ENCODE measurements around the gene RBM19.

Gene RBM19

GRCh38 chr12:113957627-113958026 is 8.5 kb downstream of the RBM19 start:
- Histone ChIP-seq H3K4me3 (ENCODE audit: insufficient read depth, low read depth, low read length, poor library complexity, severe bottlenecking) (no peak overlapping the region), H3K27ac (ENCODE audit: insufficient read depth, low read length, poor library complexity, severe bottlenecking) (no peak overlapping the region), H3K36me3 (ENCODE audit: control insufficient read depth, insufficient read depth, low read length) (peaks cover 94% of the 10 kb centered on the region), H3K27me3 (replicated peaks; ENCODE audit: control insufficient read depth, insufficient read depth, low read length, poor library complexity, severe bottlenecking) (no peaks in the 10 kb centered on the region), H3K4me1 (ENCODE audit: control insufficient read depth, insufficient read depth, low read length, poor library complexity, severe bottlenecking) (no peaks in the 10 kb centered on the region), H3K9me3 (ENCODE audit: control insufficient read depth, low read length) (no peaks in the 10 kb centered on the region)
- no peak for DNase-seq

- Histone ChIP-seq H3K4me3 (ENCODE audit: insufficient read depth, low read depth, low read length, poor library complexity, severe bottlenecking) (no peak overlapping the region), H3K27ac (ENCODE audit: insufficient read depth, low read length, poor library complexity, severe bottlenecking) (no peak overlapping the region), H3K27me3 (replicated peaks; ENCODE audit: control insufficient read depth, insufficient read depth, low read length, poor library complexity, severe bottlenecking) (no peaks in the 10 kb centered on the region), H3K4me1 (ENCODE audit: control insufficient read depth, insufficient read depth, low read length, poor library complexity, severe bottlenecking) (no peaks in the 10 kb centered on the region), H3K9me3 (ENCODE audit: control insufficient read depth, low read length) (no peaks in the 10 kb centered on the region), H3K36me3 (ENCODE audit: control insufficient read depth, insufficient read depth, low read length) (peaks cover 92% of the 10 kb centered on the region)
- DNase-seq = no peak
These were observed 10.8 kb downstream of the RBM19 start for GRCh38 chr12:113955109-113955970.

GRCh38 chr12:113954547-113954946 is 11.6 kb downstream of the RBM19 start:
- Histone ChIP-seq H3K36me3 (ENCODE audit: control insufficient read depth, insufficient read depth, low read length) (peaks cover 92% of the 10 kb centered on the region), H3K4me1 (ENCODE audit: control insufficient read depth, insufficient read depth, low read length, poor library complexity, severe bottlenecking) (no peaks in the 10 kb centered on the region), H3K9me3 (ENCODE audit: control insufficient read depth, low read length) (no peaks in the 10 kb centered on the region), H3K27ac (ENCODE audit: insufficient read depth, low read length, poor library complexity, severe bottlenecking) (no peak overlapping the region), H3K4me3 (ENCODE audit: insufficient read depth, low read depth, low read length, poor library complexity, severe bottlenecking) (no peak overlapping the region), H3K27me3 (replicated peaks; ENCODE audit: control insufficient read depth, insufficient read depth, low read length, poor library complexity, severe bottlenecking) (no peaks in the 10 kb centered on the region)
- no peak for DNase-seq

GRCh38 chr12:113950873-113951272 is 15.3 kb downstream of the RBM19 start:
- Histone ChIP-seq H3K4me3 (ENCODE audit: insufficient read depth, low read depth, low read length, poor library complexity, severe bottlenecking) (no peak overlapping the region), H3K27me3 (replicated peaks; ENCODE audit: control insufficient read depth, insufficient read depth, low read length, poor library complexity, severe bottlenecking) (no peaks in the 10 kb centered on the region), H3K4me1 (ENCODE audit: control insufficient read depth, insufficient read depth, low read length, poor library complexity, severe bottlenecking) (no peaks in the 10 kb centered on the region), H3K9me3 (ENCODE audit: control insufficient read depth, low read length) (no peaks in the 10 kb centered on the region), H3K36me3 (ENCODE audit: control insufficient read depth, insufficient read depth, low read length) (peaks cover 97% of the 10 kb centered on the region), H3K27ac (ENCODE audit: insufficient read depth, low read length, poor library complexity, severe bottlenecking) (no peak overlapping the region)
- DNase-seq = no peak

GRCh38 chr12:113949321-113950305 is 16.5 kb downstream of the RBM19 start:
- no peaks in the 10 kb centered on the region for H3K4me1 ChIP-seq (ENCODE audit: control insufficient read depth, insufficient read depth, low read length, poor library complexity, severe bottlenecking)
- H3K27ac ChIP-seq (ENCODE audit: insufficient read depth, low read length, poor library complexity, severe bottlenecking) = no peak overlapping the region
- no peak overlapping the region for H3K4me3 ChIP-seq (ENCODE audit: insufficient read depth, low read depth, low read length, poor library complexity, severe bottlenecking)
- peaks cover 93% of the 10 kb centered on the region for H3K36me3 ChIP-seq (ENCODE audit: control insufficient read depth, insufficient read depth, low read length)
- H3K27me3 ChIP-seq (replicated peaks; ENCODE audit: control insufficient read depth, insufficient read depth, low read length, poor library complexity, severe bottlenecking) = no peaks in the 10 kb centered on the region
- no peak for DNase-seq
- H3K9me3 ChIP-seq (ENCODE audit: control insufficient read depth, low read length) = no peaks in the 10 kb centered on the region

GRCh38 chr12:113948151-113948914 is 17.8 kb downstream of the RBM19 start:
- no peaks in the 10 kb centered on the region for H3K9me3 ChIP-seq (ENCODE audit: control insufficient read depth, low read length)
- no peak for DNase-seq
- H3K4me1 ChIP-seq (ENCODE audit: control insufficient read depth, insufficient read depth, low read length, poor library complexity, severe bottlenecking) = no peaks in the 10 kb centered on the region
- no peak overlapping the region for H3K4me3 ChIP-seq (ENCODE audit: insufficient read depth, low read depth, low read length, poor library complexity, severe bottlenecking)
- H3K27me3 ChIP-seq (replicated peaks; ENCODE audit: control insufficient read depth, insufficient read depth, low read length, poor library complexity, severe bottlenecking) = no peaks in the 10 kb centered on the region
- H3K27ac ChIP-seq (ENCODE audit: insufficient read depth, low read length, poor library complexity, severe bottlenecking) = no peak overlapping the region
- peaks cover 81% of the 10 kb centered on the region for H3K36me3 ChIP-seq (ENCODE audit: control insufficient read depth, insufficient read depth, low read length)

GRCh38 chr12:113946175-113946574 is 19.9 kb downstream of the RBM19 start:
- no peak overlapping the region for H3K27ac ChIP-seq (ENCODE audit: insufficient read depth, low read length, poor library complexity, severe bottlenecking)
- H3K27me3 ChIP-seq (replicated peaks; ENCODE audit: control insufficient read depth, insufficient read depth, low read length, poor library complexity, severe bottlenecking) = no peaks in the 10 kb centered on the region
- no peak overlapping the region for H3K4me3 ChIP-seq (ENCODE audit: insufficient read depth, low read depth, low read length, poor library complexity, severe bottlenecking)
- no peaks in the 10 kb centered on the region for H3K9me3 ChIP-seq (ENCODE audit: control insufficient read depth, low read length)
- DNase-seq = no peak
- H3K36me3 ChIP-seq (ENCODE audit: control insufficient read depth, insufficient read depth, low read length) = peaks cover 82% of the 10 kb centered on the region
- no peaks in the 10 kb centered on the region for H3K4me1 ChIP-seq (ENCODE audit: control insufficient read depth, insufficient read depth, low read length, poor library complexity, severe bottlenecking)

- Histone ChIP-seq H3K4me1 (ENCODE audit: control insufficient read depth, insufficient read depth, low read length, poor library complexity, severe bottlenecking) (no peaks in the 10 kb centered on the region), H3K27me3 (replicated peaks; ENCODE audit: control insufficient read depth, insufficient read depth, low read length, poor library complexity, severe bottlenecking) (no peaks in the 10 kb centered on the region), H3K4me3 (ENCODE audit: insufficient read depth, low read depth, low read length, poor library complexity, severe bottlenecking) (no peak overlapping the region), H3K27ac (ENCODE audit: insufficient read depth, low read length, poor library complexity, severe bottlenecking) (no peak overlapping the region), H3K9me3 (ENCODE audit: control insufficient read depth, low read length) (no peaks in the 10 kb centered on the region), H3K36me3 (ENCODE audit: control insufficient read depth, insufficient read depth, low read length) (peaks cover 84% of the 10 kb centered on the region)
- no peak for DNase-seq
These were observed 20.7 kb downstream of the RBM19 start for GRCh38 chr12:113945174-113946173.

- Histone ChIP-seq H3K36me3 (ENCODE audit: control insufficient read depth, insufficient read depth, low read length) (peaks cover 77% of the 10 kb centered on the region), H3K27me3 (replicated peaks; ENCODE audit: control insufficient read depth, insufficient read depth, low read length, poor library complexity, severe bottlenecking) (no peaks in the 10 kb centered on the region), H3K4me1 (ENCODE audit: control insufficient read depth, insufficient read depth, low read length, poor library complexity, severe bottlenecking) (no peaks in the 10 kb centered on the region), H3K27ac (ENCODE audit: insufficient read depth, low read length, poor library complexity, severe bottlenecking) (no peak overlapping the region), H3K4me3 (ENCODE audit: insufficient read depth, low read depth, low read length, poor library complexity, severe bottlenecking) (no peak overlapping the region), H3K9me3 (ENCODE audit: control insufficient read depth, low read length) (no peaks in the 10 kb centered on the region)
- DNase-seq = no peak
These were observed 23.9 kb downstream of the RBM19 start for GRCh38 chr12:113942209-113942608.
